HG03095 (cell line): ENCODE results near the gene DYNLT3.

Source experiments
- ATAC-seq: cut with Tn5 transposase; IDR thresholded peaks from one replicate; pipeline ENCODE4 v1.9.1; 2021; ENCODE audit warnings: moderate library complexity; ENCODE audit not compliant: unreplicated experiment

DYNLT3 gene, protein sequence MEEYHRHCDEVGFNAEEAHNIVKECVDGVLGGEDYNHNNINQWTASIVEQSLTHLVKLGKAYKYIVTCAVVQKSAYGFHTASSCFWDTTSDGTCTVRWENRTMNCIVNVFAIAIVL

DNA sequence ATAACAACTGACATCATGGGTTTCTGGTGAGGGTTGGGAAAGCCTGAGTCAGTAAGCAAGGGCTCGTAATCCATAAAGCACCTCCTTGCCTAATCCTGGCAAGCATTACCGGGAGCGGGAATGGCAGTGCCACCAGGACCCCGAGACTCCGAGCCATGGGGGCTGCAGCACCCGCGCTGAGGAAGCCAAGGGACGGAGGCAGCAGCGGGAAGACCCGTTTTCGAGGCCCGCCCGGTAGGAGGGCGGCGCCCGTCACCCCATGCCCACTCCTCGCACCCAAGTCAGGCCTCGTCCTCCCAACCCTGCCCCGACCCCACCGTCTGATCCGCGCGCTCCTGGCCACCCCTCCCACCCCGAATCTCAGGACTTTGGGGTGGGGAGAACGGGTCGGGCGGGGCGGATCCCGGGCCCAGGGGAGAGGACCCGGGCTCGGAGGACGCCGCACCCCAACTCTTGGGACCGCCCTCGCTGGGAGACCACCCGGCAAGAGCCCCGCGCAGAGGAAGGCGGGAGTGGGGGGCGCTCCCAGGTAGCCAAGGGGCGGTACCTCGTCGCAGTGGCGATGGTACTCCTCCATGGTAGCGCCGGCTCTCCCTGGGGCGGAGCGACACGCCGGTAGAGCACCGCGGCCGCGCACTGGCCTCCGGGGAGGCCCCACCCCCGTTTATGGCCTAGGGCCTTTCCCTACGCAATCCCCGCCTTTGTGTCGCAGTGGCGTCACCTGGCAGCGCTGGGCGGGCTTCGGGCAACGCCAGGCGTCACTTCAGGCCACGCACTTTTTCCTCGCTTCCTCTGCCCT, at the start of gene DYNLT3:
DYNLT3 (minus strand) TSS at position 638 of the 799 bp plus-strand sequence; CDS start at position 577, 61 bp downstream.
- peak; percentile 100 for ATAC-seq

DNA sequence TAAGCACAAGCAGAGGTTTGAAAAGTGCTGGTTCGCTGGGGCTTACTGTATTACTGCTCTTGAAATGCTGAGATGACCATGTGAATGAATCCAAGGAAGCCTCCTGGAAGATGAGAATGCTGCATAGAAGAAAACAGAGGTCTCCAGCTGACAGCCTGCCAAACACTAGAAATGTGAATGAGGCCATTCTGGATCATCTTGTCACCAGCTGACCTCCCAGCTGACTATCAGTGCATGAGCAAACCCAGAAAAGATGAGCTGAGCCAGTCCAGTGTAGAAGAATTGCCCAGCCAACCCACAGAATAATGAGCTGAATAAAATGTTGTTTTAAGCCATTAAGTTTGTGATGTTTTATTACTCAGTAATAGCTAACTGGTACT, 49.1 kb upstream of the DYNLT3 start:
- ATAC-seq: no peak

DNA sequence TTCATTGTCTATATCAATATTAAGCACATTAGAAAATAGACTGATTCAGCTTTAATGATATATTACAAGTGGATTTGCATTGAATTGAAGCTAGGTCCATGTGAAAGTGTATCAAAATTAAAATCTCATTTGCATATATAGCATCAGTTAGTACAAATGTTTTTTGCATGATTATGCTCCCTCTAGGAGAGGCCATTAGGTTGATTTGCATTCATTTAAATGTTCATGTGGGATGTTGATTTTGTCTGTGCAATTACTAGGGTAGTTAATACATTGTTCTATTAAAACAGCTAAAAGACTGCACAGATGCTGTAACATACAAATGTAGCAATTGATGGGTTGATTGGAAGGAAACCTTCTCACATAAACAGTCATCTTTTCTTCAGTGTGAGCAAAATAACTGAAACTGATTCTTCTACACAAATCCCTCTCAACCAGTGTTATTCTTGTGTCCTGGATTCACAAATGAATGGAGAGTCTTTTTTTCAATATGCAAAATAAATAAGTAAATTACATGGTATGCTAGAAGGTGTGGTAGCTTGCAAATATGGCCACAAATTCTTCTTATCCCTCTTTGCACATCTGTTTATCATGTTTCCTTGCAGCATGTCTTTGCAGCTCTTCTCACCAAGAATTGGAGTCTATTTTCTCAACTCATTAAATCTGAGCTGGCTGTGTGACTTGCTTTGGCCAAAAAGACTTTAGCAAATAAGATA, 48.6 kb upstream of the DYNLT3 start:
- no peak for ATAC-seq

DNA sequence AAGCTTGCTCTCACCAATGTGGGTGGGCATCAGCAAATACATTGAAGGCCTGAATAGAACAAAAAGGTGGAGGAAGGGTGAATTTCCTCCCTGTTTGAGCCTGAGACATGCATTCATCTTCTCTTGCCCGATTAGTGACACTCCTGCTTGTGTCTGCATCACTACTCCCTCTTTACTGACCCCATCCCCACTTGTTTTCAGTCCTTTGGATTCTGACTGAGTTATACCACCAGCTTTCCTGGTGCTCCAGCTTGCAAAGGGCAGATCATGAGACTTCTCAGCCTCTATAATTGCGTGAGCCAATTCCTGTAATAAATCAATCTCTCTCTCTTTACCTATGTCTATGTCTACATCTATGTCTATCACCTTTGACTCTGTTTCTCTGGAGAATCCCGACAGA, 47.4 kb upstream of the DYNLT3 start:
- ATAC-seq: no peak

DNA sequence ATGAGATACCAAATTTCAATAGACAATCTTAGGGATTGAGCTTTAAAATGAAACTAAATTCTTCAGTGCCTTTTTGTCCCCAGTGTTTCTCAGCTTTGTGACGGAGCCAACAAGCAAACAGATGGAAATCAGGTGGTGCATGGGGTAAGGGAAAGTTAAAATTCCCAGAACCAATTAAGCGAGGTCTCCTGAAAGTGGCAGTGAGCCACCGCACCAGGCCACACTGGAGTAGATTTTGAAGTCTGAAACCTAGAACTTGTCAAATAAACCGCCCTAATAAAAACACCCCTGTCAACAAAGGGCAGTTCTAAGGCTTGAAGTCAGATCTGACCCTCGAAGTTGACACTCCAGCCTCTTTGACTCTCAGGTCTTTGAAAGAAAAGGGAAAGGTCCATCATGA, 40.6 kb upstream of the DYNLT3 start:
- ATAC-seq: no peak

DNA sequence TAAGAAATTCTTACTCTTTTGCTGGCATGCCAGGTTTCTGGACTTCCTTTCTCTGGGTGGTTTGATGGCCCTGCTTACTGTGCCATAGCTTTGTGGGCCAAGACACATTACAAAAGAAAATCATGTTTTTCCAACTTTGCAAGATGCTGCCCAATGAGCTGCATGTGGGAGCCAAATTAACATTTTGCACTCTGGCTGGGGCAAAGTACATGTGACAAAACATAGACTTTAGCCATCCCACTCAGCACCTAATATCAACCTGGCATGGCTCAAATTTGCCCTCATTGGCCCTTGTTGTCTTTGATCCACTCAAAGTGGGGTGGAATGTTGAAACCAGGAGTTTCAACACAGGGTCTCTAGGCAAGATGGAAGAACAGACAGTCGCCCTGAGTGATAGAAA, 40.0 kb upstream of the DYNLT3 start:
- no peak for ATAC-seq

DNA sequence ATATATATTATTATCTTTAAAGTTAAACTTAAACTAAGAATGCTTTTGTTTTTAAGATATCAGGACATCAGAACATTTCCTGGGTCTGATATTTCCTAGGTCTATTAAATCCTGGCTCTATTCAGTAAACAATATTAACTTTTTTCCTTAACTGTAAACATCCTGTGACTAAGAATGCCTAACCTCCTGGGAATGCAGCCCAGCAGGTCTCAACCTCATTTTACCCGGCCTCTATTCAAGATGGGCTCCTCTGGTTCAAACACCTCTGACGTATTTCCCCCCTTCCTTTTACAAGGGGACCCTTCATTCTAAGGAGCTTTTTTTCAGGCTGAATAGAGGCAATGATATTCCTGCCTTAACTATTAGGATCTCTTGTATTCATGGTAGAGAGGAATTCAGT, 35.8 kb upstream of the DYNLT3 start:
- ATAC-seq: no peak

DNA sequence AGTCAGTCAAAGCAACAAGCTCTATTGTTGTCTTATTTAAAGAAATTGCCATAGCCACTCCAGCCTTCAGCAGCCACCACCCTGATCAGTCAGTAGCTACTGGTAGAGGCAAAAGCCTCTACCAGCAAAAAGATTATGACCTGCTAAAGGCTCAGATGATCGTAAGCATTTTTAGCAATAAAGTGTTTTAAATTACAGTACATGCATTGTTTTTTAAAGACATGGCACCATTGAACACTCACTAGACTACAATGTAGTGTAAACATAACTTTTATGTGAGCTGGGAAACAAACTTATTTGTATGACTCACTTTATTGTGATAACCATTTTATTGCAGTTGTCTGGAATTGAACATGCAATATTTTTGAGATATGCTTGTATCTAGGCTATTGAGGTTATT, 32.3 kb upstream of the DYNLT3 start:
- no peak for ATAC-seq

DNA sequence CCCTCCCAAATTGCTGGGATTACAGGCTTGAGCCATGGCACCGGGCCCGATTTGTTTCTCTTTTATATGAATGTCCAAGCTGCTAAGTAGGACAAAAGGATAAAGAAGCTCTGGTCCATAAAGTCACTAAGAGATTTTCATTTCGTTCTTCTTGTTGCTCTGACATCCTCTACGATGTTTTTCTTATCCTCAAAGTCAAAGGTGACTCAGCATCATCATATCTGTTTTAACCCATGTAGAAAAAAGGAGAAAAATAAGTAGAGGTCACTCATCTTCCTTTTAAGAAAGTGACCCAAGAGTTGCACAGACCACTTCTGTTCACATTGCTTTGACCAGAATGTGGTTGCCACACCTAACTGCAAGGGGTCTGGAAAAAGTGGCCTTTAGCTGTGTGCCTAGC, 29.3 kb upstream of the DYNLT3 start:
- no peak for ATAC-seq

DNA sequence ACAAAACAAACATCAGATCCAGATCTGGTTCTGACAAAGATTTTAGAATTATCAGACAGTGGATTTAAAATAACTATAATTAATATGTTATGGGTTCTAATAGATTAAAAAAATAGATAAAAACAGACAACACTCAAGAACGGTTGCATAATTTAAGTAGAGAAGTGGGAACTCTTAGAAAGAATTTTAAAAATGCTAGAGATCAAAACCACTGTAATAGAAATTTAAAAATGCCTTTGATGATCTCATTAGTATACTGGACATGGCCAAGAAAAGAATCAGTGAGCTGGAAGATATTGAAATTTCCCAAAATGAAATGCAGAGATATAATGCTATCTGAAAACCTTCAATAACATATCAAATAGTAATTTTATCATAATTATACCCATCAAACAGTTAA, 28.3 kb upstream of the DYNLT3 start:
- no peak for ATAC-seq

DNA sequence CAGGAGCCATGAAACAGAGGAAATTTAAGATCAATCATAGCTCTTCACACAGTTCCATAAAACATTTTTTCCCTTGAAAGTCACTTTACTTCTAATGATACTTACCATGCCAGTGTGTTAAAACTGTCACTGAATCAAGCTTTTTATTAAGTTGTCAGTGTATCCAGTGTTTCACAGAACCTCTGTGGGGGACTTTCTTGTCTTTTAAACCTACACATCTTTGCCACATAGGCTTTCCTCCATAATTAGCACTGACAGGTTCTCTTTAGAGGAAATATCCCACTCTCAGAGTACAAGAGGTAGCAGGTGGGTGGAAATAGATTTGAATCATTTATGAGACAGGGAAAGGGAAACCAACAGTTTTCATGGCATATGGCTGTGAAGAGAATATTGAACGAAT, 25.8 kb upstream of the DYNLT3 start:
- ATAC-seq: no peak

DNA sequence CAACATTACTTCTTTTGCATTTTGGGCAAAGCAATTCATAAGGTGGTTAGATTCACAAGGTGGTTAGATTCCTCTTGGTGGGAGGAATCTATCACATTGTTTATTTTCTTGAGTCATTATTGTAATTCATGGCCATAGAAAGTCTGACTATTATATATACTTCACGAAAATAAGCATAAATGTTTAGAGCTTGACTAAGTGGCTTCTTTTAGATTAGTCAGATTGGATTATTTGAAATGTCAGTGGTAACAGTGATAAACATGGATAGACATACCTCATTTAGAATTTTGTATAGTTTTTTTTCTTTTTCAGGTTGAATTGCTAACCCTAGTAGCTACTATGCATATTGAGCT, 24.9 kb upstream of the DYNLT3 start:
- no peak for ATAC-seq

DNA sequence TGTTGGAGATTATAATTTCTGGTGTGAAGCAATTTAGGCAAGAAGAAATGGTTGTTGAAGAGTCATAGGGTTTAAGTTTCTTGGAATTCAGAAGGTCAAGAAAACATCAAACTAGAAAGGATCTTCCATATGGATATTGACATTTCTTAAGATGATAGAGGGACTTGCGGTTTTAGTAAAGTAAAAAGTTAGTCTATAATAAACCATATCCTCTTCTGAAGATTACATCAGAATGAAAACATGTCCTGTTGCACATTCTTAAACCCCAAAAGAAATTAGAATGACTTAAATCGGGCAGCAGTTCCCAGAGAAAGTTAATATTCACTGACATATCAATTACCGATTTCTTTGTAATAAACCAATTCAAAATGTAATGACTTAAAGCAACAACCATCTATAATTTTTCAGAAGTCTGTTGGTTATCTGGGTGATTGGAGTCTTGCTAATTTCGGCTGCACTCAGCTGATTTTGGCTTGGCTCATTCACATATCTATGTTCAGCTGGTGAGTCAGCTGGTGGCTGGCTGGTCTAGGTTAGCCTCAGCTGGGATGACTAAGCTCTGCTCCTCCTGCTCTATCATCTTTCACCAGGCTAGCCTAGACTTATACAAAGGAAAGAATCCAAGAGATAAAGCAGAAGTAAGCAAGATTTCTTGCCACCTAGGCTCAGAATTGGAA, 24.4 kb upstream of the DYNLT3 start:
- no peak for ATAC-seq

DNA sequence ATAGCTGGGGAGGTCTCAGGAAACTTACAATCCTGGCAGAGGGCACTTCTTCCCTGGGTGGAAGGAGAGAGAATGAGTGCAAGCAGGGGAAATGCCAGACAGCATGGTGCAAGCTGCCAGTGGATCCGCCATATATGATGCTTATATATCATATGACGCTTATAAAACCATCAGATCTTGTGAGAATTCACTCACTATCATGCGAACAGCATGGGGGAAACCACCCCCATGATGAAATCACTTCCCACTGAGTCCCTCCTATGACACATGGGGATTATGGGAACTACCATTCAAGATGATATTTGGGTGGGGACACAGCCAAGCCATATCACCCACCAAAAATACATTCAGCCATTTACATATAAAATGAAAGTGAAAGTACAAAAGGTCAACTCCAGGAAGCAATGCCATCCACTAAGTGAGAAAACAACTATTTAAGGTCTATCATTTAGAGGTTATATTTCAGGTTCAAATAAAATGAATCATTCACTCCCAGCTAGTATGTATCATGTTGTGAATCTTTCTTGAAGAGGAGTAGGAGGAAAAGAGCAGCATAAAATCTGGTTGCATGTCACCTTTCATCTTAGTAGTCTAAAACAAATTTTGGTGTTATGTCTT, 20.3 kb upstream of the DYNLT3 start:
- ATAC-seq: no peak

DNA sequence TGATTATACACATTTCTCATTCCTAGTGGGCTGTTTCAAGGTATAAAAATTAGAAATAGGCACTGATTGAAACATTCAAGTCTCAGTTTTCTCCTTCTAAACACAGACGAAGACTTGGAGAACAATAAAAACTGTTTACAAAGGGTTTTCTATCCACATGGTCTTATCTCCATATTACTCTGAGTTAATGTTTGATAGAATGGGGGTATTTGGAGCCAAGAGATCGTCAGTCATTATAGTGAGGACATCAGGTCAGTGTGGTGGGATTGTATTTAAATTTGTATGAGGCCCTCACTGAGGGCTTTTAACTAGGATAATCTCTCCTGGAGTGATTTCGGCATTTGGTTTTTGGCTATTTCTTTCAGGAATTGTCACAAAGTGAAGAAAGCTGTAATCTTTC, 16.4 kb upstream of the DYNLT3 start:
- ATAC-seq: no peak

DNA sequence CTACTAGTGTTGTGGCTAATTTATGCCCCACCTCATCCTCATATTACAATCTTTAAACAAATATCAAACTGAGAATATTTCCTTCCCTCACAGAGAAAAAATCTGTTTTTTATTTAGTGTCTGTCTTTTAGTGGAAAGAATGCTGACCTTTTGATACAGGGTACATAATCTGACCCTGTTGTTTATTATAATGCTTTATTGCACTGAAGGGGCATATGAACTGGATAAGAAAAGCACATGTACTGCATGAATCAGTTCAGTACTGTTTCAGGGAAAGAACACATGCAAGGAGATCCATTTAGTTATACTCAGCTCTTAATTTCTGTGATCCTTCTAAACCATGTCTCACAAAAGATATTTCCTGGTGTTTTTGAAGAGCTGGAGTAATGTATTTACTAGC, 15.5 kb upstream of the DYNLT3 start:
- no peak for ATAC-seq

DNA sequence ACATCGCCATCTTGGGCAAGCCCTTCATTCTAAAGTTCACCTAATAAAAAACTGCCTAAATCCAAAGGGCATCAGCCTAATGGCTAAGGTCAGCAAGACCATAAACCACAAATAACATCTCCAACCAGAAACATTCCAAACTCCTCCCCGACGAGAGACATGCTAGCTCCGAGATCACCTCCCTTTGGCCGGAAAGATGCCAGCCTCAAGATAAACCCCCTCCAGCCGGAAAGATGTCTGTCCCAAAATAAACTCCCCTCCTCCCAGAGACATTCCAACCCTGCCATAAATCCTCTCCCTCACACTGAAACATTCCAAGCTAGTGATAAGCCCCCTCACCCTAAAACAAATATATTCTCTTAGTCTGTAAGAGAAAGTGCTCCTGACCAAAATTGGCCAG, 13.3 kb upstream of the DYNLT3 start:
- no peak for ATAC-seq

DNA sequence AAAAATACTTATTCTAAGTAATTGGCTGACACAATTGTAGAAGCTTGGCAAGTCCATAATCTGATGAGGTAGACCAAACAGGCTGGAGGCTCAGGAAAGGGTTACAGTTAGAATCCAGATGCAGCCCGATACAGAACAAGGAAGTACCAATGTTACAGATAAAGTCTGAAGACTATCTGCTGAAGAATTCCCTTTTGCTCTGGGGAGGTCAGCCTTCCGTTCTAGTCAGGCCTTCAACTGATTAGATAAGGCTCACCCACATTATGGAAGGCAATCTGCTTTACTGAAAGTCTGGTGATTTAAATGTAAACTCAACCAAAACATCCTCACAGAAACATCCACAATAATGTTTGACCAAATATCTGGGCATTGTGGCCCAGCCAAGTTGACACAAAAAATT, 7.4 kb upstream of the DYNLT3 start:
- ATAC-seq: no peak

DNA sequence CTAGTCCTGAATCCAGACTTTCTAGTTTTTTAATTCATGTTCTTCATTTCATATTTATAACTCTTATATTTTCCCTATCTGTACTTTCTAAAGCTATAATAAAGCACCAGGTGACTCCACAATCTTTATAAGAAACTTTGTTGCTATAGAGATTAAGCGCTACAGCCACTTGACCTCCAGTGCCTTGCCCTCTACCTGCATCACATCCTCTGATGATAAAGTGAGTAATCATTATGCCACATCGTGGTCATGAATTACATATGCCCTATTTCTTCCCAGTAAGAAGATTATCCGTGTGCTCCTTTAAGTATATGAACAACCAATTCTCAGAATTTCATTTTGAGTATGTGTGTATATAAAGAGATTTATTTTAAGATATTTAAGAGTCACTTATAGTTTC, 6.8 kb upstream of the DYNLT3 start:
- no peak for ATAC-seq

DNA sequence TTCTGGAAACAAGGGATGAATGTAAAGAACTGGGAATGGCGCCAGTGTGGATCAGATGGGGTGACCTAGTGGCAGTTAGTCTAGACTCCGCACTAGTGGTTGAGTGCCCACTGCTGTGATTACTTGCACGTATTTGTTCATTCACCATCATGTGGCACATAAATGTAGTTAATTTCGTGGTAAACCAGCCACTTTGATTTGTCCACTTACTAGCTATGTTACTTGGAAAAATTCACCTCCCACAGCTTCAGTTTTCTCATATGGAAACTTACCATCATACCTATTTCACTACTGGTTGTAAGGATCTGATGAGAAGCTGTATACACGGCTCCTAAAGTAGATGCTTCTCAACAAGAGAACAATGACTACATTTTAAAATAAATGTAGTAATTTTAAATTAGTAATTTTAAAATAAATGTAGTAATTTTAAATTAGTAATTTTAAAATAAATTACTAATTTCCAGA, 394 bp upstream of the DYNLT3 start:
- ATAC-seq: no peak

DNA sequence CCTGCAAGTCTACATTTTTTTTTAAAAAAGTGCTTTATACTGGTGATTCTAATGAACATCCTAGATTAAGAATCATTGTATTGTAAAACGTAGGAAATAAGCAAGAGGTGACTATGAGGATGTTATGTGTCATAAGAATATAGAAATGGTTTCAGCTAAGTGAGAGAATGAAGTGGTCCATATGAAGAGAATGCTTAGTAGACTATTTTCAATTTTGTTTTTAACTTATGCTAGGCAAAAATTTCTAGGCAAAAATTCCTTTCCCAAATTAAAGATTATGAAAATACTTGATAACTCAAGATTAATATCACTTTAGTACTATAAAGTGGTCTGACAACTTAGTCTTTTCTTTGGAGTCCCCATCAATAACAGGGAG, 825 bp downstream of the DYNLT3 start:
- ATAC-seq: no peak
